IgD-negative memory B cell (primary cell): ENCODE data around the gene BEST2. TPM values are rescaled to one million over a fixed set of nuclear protein-coding genes. Genes with fewer than 3 reads are reported as not detected.
"Not testable (repeated sequence)": the region's sequence is repeated elsewhere in the genome, so short reads cannot be mapped to it uniquely, and the experiment has no call there.

Source experiments
- H3K27ac Mint-ChIP-seq, 3 donors: one replicate each; pipeline ENCODE4 v1.8.0; 2020 to 2022; ENCODE audit warnings: mild to moderate bottlenecking in 3 of 3, mixed read lengths in 3 of 3, moderate library complexity in 1 of 3
- H3K27me3 Mint-ChIP-seq: one replicate; pipeline ENCODE4 v1.8.0; 2021; ENCODE audit warnings: mixed read lengths
- H3K36me3 Mint-ChIP-seq: one replicate; pipeline ENCODE4 v1.8.0; 2020; ENCODE audit warnings: mild to moderate bottlenecking, mixed read lengths
- H3K4me1 Mint-ChIP-seq, 3 donors: one replicate each; pipeline ENCODE4 v1.8.0; 2020 to 2022; ENCODE audit warnings: mixed read lengths in 3 of 3, mild to moderate bottlenecking in 1 of 3
- H3K4me3 Mint-ChIP-seq, 4 donors: one replicate each; pipeline ENCODE4 v1.8.0; 2020 to 2022; ENCODE audit warnings: mild to moderate bottlenecking in 4 of 4, mixed read lengths in 4 of 4, moderate library complexity in 3 of 4
- H3K9me3 Mint-ChIP-seq, 3 donors: one replicate each; pipeline ENCODE4 v1.8.0; 2020 to 2021; ENCODE audit warnings: mixed read lengths in 3 of 3, mild to moderate bottlenecking in 1 of 3
- polyA plus RNA-seq: library from polyadenylated mRNA; unstranded; fragments of 300-500 nt; fragmentation: Illumina TruSeq; gene quantifications from one replicate; pipeline ENCODE4 v1.2.3, GENCODE V29; 2021

Gene BEST2
- polyA plus RNA-seq, 1 donor from 2014 or later = not detected

DNA sequence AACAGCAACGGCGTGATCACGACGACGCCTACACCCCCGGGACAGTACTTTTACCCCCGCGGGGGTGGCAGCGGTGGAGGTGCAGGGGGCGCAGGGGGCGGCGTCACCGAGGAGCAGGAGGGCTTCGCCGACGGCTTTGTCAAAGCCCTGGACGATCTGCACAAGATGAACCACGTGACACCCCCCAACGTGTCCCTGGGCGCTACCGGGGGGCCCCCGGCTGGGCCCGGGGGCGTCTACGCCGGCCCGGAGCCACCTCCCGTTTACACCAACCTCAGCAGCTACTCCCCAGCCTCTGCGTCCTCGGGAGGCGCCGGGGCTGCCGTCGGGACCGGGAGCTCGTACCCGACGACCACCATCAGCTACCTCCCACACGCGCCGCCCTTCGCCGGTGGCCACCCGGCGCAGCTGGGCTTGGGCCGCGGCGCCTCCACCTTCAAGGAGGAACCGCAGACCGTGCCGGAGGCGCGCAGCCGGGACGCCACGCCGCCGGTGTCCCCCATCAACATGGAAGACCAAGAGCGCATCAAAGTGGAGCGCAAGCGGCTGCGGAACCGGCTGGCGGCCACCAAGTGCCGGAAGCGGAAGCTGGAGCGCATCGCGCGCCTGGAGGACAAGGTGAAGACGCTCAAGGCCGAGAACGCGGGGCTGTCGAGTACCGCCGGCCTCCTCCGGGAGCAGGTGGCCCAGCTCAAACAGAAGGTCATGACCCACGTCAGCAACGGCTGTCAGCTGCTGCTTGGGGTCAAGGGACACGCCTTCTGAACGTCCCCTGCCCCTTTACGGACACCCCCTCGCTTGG, 40.7 kb downstream of the BEST2 start:
- peak overlapping the region in 2 of 3 donors; percentile 99 to 100 for H3K27ac Mint-ChIP-seq
- H3K36me3 Mint-ChIP-seq = peaks cover 1% of the 10 kb centered on the region
- H3K9me3 Mint-ChIP-seq = peaks cover 0 to 2% (median 0%) of the 10 kb centered on the region in 3 donors
- H3K4me3 Mint-ChIP-seq = peak overlapping the region; percentile 92 to 99 (median 95)
- peaks cover 19 to 30% (median 27%) of the 10 kb centered on the region in 3 donors for H3K4me1 Mint-ChIP-seq
- no peaks in the 10 kb centered on the region for H3K27me3 Mint-ChIP-seq

DNA sequence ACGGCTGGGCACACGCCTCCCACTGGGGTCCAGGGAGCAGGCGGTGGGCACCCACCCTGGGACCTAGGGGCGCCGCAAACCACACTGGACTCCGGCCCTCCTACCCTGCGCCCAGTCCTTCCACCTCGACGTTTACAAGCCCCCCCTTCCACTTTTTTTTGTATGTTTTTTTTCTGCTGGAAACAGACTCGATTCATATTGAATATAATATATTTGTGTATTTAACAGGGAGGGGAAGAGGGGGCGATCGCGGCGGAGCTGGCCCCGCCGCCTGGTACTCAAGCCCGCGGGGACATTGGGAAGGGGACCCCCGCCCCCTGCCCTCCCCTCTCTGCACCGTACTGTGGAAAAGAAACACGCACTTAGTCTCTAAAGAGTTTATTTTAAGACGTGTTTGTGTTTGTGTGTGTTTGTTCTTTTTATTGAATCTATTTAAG, 41.3 kb downstream of the BEST2 start:
- peaks cover 0 to 2% (median 0%) of the 10 kb centered on the region in 3 donors for H3K9me3 Mint-ChIP-seq
- H3K27ac Mint-ChIP-seq = peak overlapping the region in 2 of 3 donors; percentile 99 to 100
- peaks cover 19 to 30% (median 27%) of the 10 kb centered on the region in 3 donors for H3K4me1 Mint-ChIP-seq
- no peaks in the 10 kb centered on the region for H3K27me3 Mint-ChIP-seq
- H3K4me3 Mint-ChIP-seq = peak overlapping the region; percentile 92 to 99 (median 95)
- peaks cover 1% of the 10 kb centered on the region for H3K36me3 Mint-ChIP-seq

- H3K27me3 Mint-ChIP-seq = no peaks in the 10 kb centered on the region
Measured at GRCh38 chr19:12793290-12794195, 42.0 kb downstream of the BEST2 start.

GRCh38 chr19:12794196-12794941, 42.8 kb downstream of the BEST2 start:
- H3K36me3 Mint-ChIP-seq = peaks cover 1% of the 10 kb centered on the region

More at GRCh38 chr19:12793290-12794195, 42.0 kb downstream of the BEST2 start:
- Mint-ChIP-seq H3K9me3 (peaks cover 0 to 2% (median 0%) of the 10 kb centered on the region in 3 donors), H3K4me1 (peaks cover 19 to 25% (median 25%) of the 10 kb centered on the region in 3 donors), H3K4me3 (peak overlapping the region; percentile 92 to 99 (median 95)), H3K36me3 (peaks cover 1% of the 10 kb centered on the region), H3K27ac (peak overlapping the region in 2 of 3 donors; percentile 99 to 100)

GRCh38 chr19:12794971-12795381, 43.4 kb downstream of the BEST2 start:
- peak overlapping the region in 3 of 4 donors; percentile 93 to 94 (median 93) for H3K4me3 Mint-ChIP-seq
- H3K36me3 Mint-ChIP-seq = peaks cover 1% of the 10 kb centered on the region
- peaks cover 14 to 20% (median 19%) of the 10 kb centered on the region in 3 donors for H3K4me1 Mint-ChIP-seq
- peak overlapping the region in 2 of 3 donors; percentile 99 to 100 for H3K27ac Mint-ChIP-seq
- peaks cover 0 to 2% (median 0%) of the 10 kb centered on the region in 3 donors for H3K9me3 Mint-ChIP-seq
- no peaks in the 10 kb centered on the region for H3K27me3 Mint-ChIP-seq

More at GRCh38 chr19:12794196-12794941, 42.8 kb downstream of the BEST2 start:
- peaks cover 14 to 20% (median 19%) of the 10 kb centered on the region in 3 donors for H3K4me1 Mint-ChIP-seq
- no peaks in the 10 kb centered on the region for H3K27me3 Mint-ChIP-seq
- H3K9me3 Mint-ChIP-seq = peaks cover 0 to 2% (median 0%) of the 10 kb centered on the region in 3 donors
- H3K27ac Mint-ChIP-seq = peak overlapping the region in 2 of 3 donors; percentile 99 to 100
- H3K4me3 Mint-ChIP-seq = peak overlapping the region; percentile 80 to 94 (median 93)

GRCh38 chr19:12796146-12797071, 44.8 kb downstream of the BEST2 start:
- Mint-ChIP-seq H3K27me3 (no peaks in the 10 kb centered on the region), H3K36me3 (peaks cover 1% of the 10 kb centered on the region), H3K9me3 (peaks cover 0 to 2% (median 0%) of the 10 kb centered on the region in 3 donors), H3K4me3 (peak overlapping the region; percentile 78 to 93 (median 87)), H3K27ac (peak overlapping the region; percentile 93 to 100 (median 98)), H3K4me1 (peaks cover 20 to 25% (median 22%) of the 10 kb centered on the region in 3 donors)

DNA sequence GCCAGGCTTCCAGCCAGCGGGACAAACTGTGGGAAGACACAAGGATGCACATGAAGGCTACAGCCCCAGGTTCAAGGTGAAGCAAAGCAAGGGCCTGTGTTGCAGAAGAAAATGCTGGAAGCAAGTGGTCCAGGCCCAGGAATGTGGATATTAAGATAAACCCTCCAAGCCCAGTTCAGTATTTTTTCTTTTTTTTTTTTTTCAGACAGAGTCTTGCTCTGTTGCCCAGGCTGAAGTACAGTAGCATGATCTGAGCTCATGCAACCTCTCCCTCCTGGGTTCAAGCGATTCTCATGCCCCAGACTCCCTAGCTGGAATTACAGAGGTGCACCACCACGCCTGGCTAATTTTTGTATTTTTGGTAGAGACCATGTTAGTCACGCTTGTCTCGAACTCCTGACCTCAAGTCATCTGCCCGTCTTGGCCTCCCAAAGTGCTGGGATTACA, 45.6 kb downstream of the BEST2 start:
- Mint-ChIP-seq H3K9me3 (peaks cover 0 to 2% (median 0%) of the 10 kb centered on the region in 3 donors), H3K4me1 (peaks cover 20 to 26% (median 22%) of the 10 kb centered on the region in 3 donors), H3K27ac (peak overlapping the region in 1 of 3 donors; percentile 98), H3K4me3 (peak overlapping the region in 1 of 4 donors; percentile 17), H3K36me3 (peaks cover 1% of the 10 kb centered on the region), H3K27me3 (no peaks in the 10 kb centered on the region)

DNA sequence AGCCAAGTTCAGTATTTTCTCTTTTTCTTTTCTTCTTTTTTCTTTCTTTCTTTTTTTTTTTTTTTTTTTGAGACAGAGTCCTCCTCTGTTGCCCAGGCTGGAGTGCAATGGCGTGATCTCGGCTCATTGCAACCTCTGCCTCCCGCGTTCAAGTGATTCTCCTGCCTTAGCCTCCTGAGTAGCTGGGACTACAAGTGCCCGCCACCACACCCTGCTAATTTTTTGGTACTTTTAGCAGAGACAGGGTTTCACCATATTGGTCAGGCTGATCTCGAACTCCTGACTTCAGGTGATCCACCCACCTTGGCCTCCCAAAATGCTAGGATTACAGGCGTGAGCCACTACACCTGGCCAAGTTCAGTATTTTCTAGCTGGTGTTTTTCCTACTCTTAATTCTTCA, 46.0 kb downstream of the BEST2 start:
- peak overlapping the region in 1 of 3 donors; percentile 56 for H3K27ac Mint-ChIP-seq
- H3K27me3 Mint-ChIP-seq, H3K36me3 Mint-ChIP-seq, H3K9me3 Mint-ChIP-seq, H3K4me3 Mint-ChIP-seq: not testable (repeated sequence)
- peaks cover 20 to 30% (median 26%) of the 10 kb centered on the region in 3 donors for H3K4me1 Mint-ChIP-seq

- Mint-ChIP-seq H3K27ac (peak overlapping the region in 2 of 3 donors; percentile 23 to 76), H3K36me3 (peaks cover 3% of the 10 kb centered on the region), H3K4me3 (peak overlapping the region in 2 of 4 donors; percentile 41 to 79), H3K9me3 (no peaks in the 10 kb centered on the region), H3K27me3 (no peaks in the 10 kb centered on the region), H3K4me1 (peaks cover 13 to 22% (median 20%) of the 10 kb centered on the region in 3 donors)
Measured at GRCh38 chr19:12799742-12800465, 48.3 kb downstream of the BEST2 start.

GRCh38 chr19:12800466-12800770, 48.8 kb downstream of the BEST2 start:
- no peaks in the 10 kb centered on the region for H3K27me3 Mint-ChIP-seq
- no peaks in the 10 kb centered on the region for H3K9me3 Mint-ChIP-seq
- peaks cover 3% of the 10 kb centered on the region for H3K36me3 Mint-ChIP-seq
- peaks cover 13 to 22% (median 20%) of the 10 kb centered on the region in 3 donors for H3K4me1 Mint-ChIP-seq
- peak overlapping the region; percentile 14 to 76 (median 23) for H3K27ac Mint-ChIP-seq
- H3K4me3 Mint-ChIP-seq = peak overlapping the region; percentile 79 to 92 (median 88)

DNA sequence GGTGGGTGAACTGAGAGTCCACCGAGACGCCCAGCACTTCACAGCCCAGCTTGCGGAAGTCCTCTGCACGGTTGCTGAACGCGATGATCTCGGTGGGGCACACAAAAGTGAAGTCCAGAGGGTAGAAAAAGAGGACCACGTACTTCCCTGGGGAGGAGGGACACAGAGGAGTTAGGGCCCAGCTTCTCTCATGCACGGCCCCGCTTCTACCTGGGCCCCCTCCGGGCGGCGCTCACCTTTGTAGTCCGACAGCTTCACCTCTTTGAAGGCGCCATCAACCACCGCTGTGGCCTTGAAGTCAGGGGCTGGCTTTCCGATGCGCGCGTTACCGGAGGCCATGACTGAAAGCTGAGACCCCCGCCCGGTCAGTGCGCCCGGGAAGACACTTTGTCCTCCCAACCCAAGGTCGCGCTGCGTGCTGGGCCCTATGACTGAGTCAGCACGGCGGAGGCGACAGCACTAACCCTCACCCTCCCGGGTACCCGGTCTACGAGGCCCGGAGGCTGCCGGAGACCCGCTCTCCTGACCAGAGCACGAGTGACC, 49.4 kb downstream of the BEST2 start:
- Mint-ChIP-seq H3K9me3 (no peaks in the 10 kb centered on the region), H3K4me3 (peak overlapping the region; percentile 79 to 92 (median 88)), H3K36me3 (peaks cover 3% of the 10 kb centered on the region), H3K27me3 (no peaks in the 10 kb centered on the region), H3K4me1 (peaks cover 14 to 19% (median 19%) of the 10 kb centered on the region in 3 donors), H3K27ac (peak overlapping the region; percentile 23 to 76 (median 53))

DNA sequence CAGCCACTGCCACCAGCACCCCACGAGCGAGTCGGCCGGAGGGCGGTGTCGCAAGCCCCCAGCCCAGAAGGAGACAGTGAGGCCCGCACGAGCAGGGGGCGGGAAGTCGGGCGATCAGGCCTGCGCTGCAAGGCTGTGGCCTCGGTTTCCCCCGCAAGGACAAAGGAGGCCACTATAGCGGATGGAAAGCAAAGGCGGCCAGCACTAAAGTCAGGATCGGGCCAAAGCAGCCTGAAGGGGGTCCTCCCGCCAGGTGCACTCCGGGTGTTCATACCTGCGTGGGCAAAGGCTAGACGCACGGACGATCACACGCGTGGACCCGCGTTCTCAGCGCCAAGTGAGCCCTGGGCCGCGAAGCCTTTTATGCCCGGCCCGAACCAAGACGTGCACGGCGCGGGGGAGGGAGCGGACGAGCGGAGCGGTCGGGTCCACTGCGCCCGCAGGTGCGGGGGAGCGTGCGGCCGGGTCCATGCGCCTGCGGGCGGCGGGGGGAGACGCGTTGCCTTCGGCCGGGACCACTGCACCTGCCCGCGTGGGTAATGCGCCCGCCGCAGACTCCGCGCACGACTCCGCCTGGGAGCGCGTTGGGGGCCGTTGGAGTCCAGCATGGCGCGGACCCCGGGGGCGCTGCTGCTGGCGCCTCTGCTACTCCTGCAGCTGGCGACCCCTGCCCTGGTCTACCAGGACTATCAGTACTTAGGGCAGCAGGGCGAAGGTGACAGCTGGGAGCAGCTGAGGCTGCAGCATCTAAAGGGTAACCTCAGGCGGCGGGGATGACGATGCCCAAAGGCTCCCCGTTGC, 50.1 kb downstream of the BEST2 start, which contains the start of the genes PRDX2 and THSD8:
Gene PRDX2, minus strand, starts transcription at position 335 of the 801 bp plus-strand sequence. CDS start 539 bp downstream, outside the sequence.
Gene THSD8, plus strand, starts transcription at position 604 of the 801 bp plus-strand sequence. Its CDS starts 3 bp downstream, at position 607.
- Mint-ChIP-seq H3K4me1 (peaks cover 14 to 18% (median 18%) of the 10 kb centered on the region in 3 donors), H3K27ac (peak within 1 kb of the TSS; percentile 53 to 76 (median 62)), H3K36me3 (peaks cover 1% of the 10 kb centered on the region), H3K9me3 (no peaks in the 10 kb centered on the region), H3K27me3 (no peaks in the 10 kb centered on the region), H3K4me3 (peak within 1 kb of the TSS; percentile 79 to 92 (median 88))
